Neural crest cell (in vitro differentiated cells): ENCODE data around the gene PRKG1. TPM values are rescaled to one million over a fixed set of nuclear protein-coding genes. Genes with fewer than 3 reads are reported as not detected.

Experiments used
- DNase-seq: peaks from one replicate; pipeline ENCODE4 v3.0.0; 2021; ENCODE audit warnings: low read depth, mixed read lengths, low spot score
- H3K27ac Mint-ChIP-seq: one replicate; pipeline ENCODE4 v1.8.0; 2021; ENCODE audit warnings: mild to moderate bottlenecking, mixed read lengths; ENCODE audit not compliant: unreplicated experiment
- H3K27me3 Mint-ChIP-seq: 2 replicates; pipeline ENCODE4 v1.8.0; 2021; ENCODE audit warnings: low read depth, mild to moderate bottlenecking, mixed read lengths
- H3K36me3 Mint-ChIP-seq: 2 replicates; pipeline ENCODE4 v1.8.0; 2021; ENCODE audit warnings: low read depth, mild to moderate bottlenecking, mixed read lengths
- H3K4me1 Mint-ChIP-seq: 2 replicates; pipeline ENCODE4 v1.8.0; 2021; ENCODE audit warnings: mixed read lengths
- H3K4me3 Mint-ChIP-seq: one replicate; pipeline ENCODE4 v1.8.0; 2021; ENCODE audit warnings: mild to moderate bottlenecking, mixed read lengths
- H3K9me3 Mint-ChIP-seq: 2 replicates; pipeline ENCODE4 v1.8.0; 2021; ENCODE audit warnings: mixed read lengths
- CTCF ChIP-seq: fragments of 200-600 bp; sonication (generic); conservative IDR thresholded peaks from 2 replicates; pipeline ENCODE4 v1.5.0; 2021; ENCODE audit warnings: antibody characterized with exemption, mild to moderate bottlenecking
- total RNA-seq: library from RNA; stranded (reverse); gene quantifications from 2 replicates; pipeline ENCODE4 v1.2.1, GENCODE V29; 2021

Gene PRKG1
- total RNA-seq, 1 donor from 2014 or later = 4.4 TPM

- Mint-ChIP-seq H3K4me3 (no peak overlapping the region), H3K36me3 (no peaks in the 10 kb centered on the region), H3K27me3 (no peaks in the 10 kb centered on the region), H3K27ac (no peak overlapping the region), H3K9me3 (no peaks in the 10 kb centered on the region), H3K4me1 (peaks cover 6% of the 10 kb centered on the region)
- TF ChIP-seq CTCF = no peak
- no peak for DNase-seq
Measured at GRCh38 chr10:51643734-51644133, 569.4 kb downstream of the PRKG1 start.

- Mint-ChIP-seq H3K9me3 (peaks cover 2% of the 10 kb centered on the region), H3K36me3 (no peaks in the 10 kb centered on the region), H3K27ac (no peak overlapping the region)
Measured at GRCh38 chr10:51649064-51649463, 574.8 kb downstream of the PRKG1 start.

GRCh38 chr10:51651063-51651462 lies 576.8 kb downstream of the PRKG1 start:
- no peak overlapping the region for H3K27ac Mint-ChIP-seq
- DNase-seq = no peak
- no peaks in the 10 kb centered on the region for H3K36me3 Mint-ChIP-seq
- no peaks in the 10 kb centered on the region for H3K4me1 Mint-ChIP-seq
- no peaks in the 10 kb centered on the region for H3K27me3 Mint-ChIP-seq
- H3K4me3 Mint-ChIP-seq = no peak overlapping the region
- peaks cover 2% of the 10 kb centered on the region for H3K9me3 Mint-ChIP-seq
- no peak for TF ChIP-seq CTCF

More at GRCh38 chr10:51649064-51649463, 574.8 kb downstream of the PRKG1 start:
- Mint-ChIP-seq H3K4me3 (no peak overlapping the region), H3K27me3 (no peaks in the 10 kb centered on the region), H3K4me1 (no peaks in the 10 kb centered on the region)
- TF ChIP-seq CTCF = no peak
- no peak for DNase-seq

GRCh38 chr10:51653025-51653424 lies 578.7 kb downstream of the PRKG1 start:
- H3K27me3 Mint-ChIP-seq = no peaks in the 10 kb centered on the region
- no peaks in the 10 kb centered on the region for H3K36me3 Mint-ChIP-seq
- H3K4me3 Mint-ChIP-seq = no peak overlapping the region
- no peak for DNase-seq
- no peak overlapping the region for H3K27ac Mint-ChIP-seq
- TF ChIP-seq CTCF = no peak
- peaks cover 2% of the 10 kb centered on the region for H3K9me3 Mint-ChIP-seq
- H3K4me1 Mint-ChIP-seq = no peaks in the 10 kb centered on the region

GRCh38 chr10:51654918-51655317 lies 580.6 kb downstream of the PRKG1 start:
- no peak overlapping the region for H3K4me3 Mint-ChIP-seq
- H3K27me3 Mint-ChIP-seq = no peaks in the 10 kb centered on the region
- H3K4me1 Mint-ChIP-seq = no peaks in the 10 kb centered on the region

More at GRCh38 chr10:51654918-51655317, 580.6 kb downstream of the PRKG1 start:
- no peak overlapping the region for H3K27ac Mint-ChIP-seq
- H3K9me3 Mint-ChIP-seq = peaks cover 2% of the 10 kb centered on the region
- DNase-seq = no peak
- TF ChIP-seq CTCF = no peak
- no peaks in the 10 kb centered on the region for H3K36me3 Mint-ChIP-seq
